Body of pancreas (tissue), 4 donors: ENCODE results near the gene ADCY1. TPM values are rescaled to one million over a fixed set of nuclear protein-coding genes. Genes with fewer than 3 reads are reported as not detected.

Source experiments
- ATAC-seq: fragments of 150-250 bp; one replicate; pipeline ENCODE4 v1.9.1; 2016
- DNase-seq, 4 donors: peaks; one replicate each; pipeline ENCODE4 v3.0.0-alpha.2; 2019
- H3K27ac ChIP-seq, 4 donors: fragments of 200-600 bp; sonication (generic); 1 replicate in 3 of 4; 2 replicates in 1 of 4; pipeline versions ENCODE4 v1.5.1 to v1.6.1; 2016 to 2019; ENCODE audit warnings: mild to moderate bottlenecking in 1 of 4, mixed read lengths in 1 of 4, moderate library complexity in 1 of 4
- H3K27me3 ChIP-seq, 2 donors: fragments of 200-600 bp; sonication (generic); one replicate each; pipeline ENCODE4 v1.6.0; 2016; ENCODE audit warnings: mild to moderate bottlenecking in 1 of 2
- H3K36me3 ChIP-seq, 2 donors: fragments of 200-600 bp; sonication (generic); replicated peaks in 1 of 2; 2 replicates each; pipeline ENCODE4 v1.5.1; 2016; ENCODE audit warnings: low read depth in 2 of 2; ENCODE audit not compliant: insufficient read depth in 1 of 2
- H3K4me1 ChIP-seq: fragments of 200-600 bp; sonication (generic); one replicate; pipeline ENCODE4 v1.6.0; 2016
- H3K4me3 ChIP-seq, 2 donors: fragments of 200-600 bp; sonication (generic); 1 replicate in 1 of 2; 2 replicates in 1 of 2; pipeline ENCODE4 v1.5.1; 2016 to 2019
- H3K9me3 ChIP-seq, 3 donors: fragments of 200-600 bp; sonication (generic); 1 replicate in 2 of 3; 2 replicates in 1 of 3; pipeline ENCODE4 v1.5.1; 2016
- CTCF ChIP-seq, 7 experiments: fragments of 450-650 bp in 4 of 7; fragments of 200-600 bp in 3 of 7; sonication (generic) in 3 of 7; IDR thresholded peaks; one replicate each; pipeline ENCODE4 v1.5.1; 2016 to 2019; ENCODE audit warnings: antibody characterized with exemption in 7 of 7
- POLR2A ChIP-seq, 3 donors: fragments of 450-650 bp; IDR thresholded peaks; one replicate each; pipeline ENCODE4 v1.6.1; 2016; ENCODE audit warnings: antibody characterized with exemption in 3 of 3, mild to moderate bottlenecking in 2 of 3
- WGBS, 2 donors: methylation state at CpG; one replicate each; pipeline ENCODE4 v1.1.5; 2017; 5-methylcytosine and 5-hydroxymethylcytosine counted together
- intact Hi-C: fragments of 100-400 bp; cut with DNase I; formaldehyde crosslinking; loops from one replicate; pipeline ENCODE4 v1.15.1; 2023
- total RNA-seq, 2 donors: library from RNA; depleted of rRNA; stranded (reverse); fragments of >200 nt; gene quantifications; one replicate each; pipeline ENCODE4 v1.1.0, GENCODE V29; 2016

The ADCY1 gene
- total RNA-seq, 2 donors from 2014 or later, result 6.2 to 7.6 TPM

- Histone ChIP-seq H3K27ac (no peak overlapping the region), H3K36me3 (no peaks in the 10 kb centered on the region), H3K4me1 (peaks cover 26% of the 10 kb centered on the region), H3K9me3 (no peaks in the 10 kb centered on the region), H3K4me3 (no peak overlapping the region), H3K27me3 (no peaks in the 10 kb centered on the region)
- ATAC-seq (no peak), DNase-seq (no peak)
- WGBS, 2 donors, result 83 to 87% methylated on average over 3 of the region's 3 CpGs
- intact Hi-C loops, result no loop called here
- TF ChIP-seq POLR2A (IDR thresholded peaks at IDR 0.05) (no peak), CTCF (IDR thresholded peaks at IDR 0.05) (no peak)
Observed at GRCh38 chr7:45636733-45637132, 62.6 kb downstream of the ADCY1 start.

GRCh38 chr7:45638916-45639315 is 64.7 kb downstream of the ADCY1 start:
- ATAC-seq, result peak; percentile 73
- TF ChIP-seq POLR2A (IDR thresholded peaks at IDR 0.05), result no peak
- DNase-seq, result peak; percentile 23 to 74 (median 62)
- Histone ChIP-seq H3K27ac (peak overlapping the region in 2 of 4 donors; percentile 24 to 42), H3K9me3 (no peaks in the 10 kb centered on the region), H3K4me1 (peaks cover 35% of the 10 kb centered on the region), H3K36me3 (no peaks in the 10 kb centered on the region), H3K27me3 (no peaks in the 10 kb centered on the region), H3K4me3 (no peak overlapping the region)
- 15 to 21% methylated on average over 2 of the region's 2 CpGs for WGBS, 2 donors
- intact Hi-C loops, result no loop called here

GRCh38 chr7:45642044-45642443 is 67.9 kb downstream of the ADCY1 start:
- Histone ChIP-seq H3K4me3 (no peak overlapping the region), H3K9me3 (no peaks in the 10 kb centered on the region), H3K36me3 (no peaks in the 10 kb centered on the region), H3K4me1 (peaks cover 48% of the 10 kb centered on the region), H3K27ac (no peak overlapping the region), H3K27me3 (no peaks in the 10 kb centered on the region)
- intact Hi-C loops, result no loop called here
- TF ChIP-seq POLR2A (IDR thresholded peaks at IDR 0.05), result no peak
- TF ChIP-seq CTCF (IDR thresholded peaks at IDR 0.05), result no peak
- 77 to 85% methylated on average over 1 of the region's 1 CpG for WGBS, 2 donors
- DNase-seq, result no peak
- ATAC-seq, result no peak

- no peaks in the 10 kb centered on the region for H3K36me3 ChIP-seq
- H3K4me3 ChIP-seq, result no peak overlapping the region
- H3K9me3 ChIP-seq, result no peaks in the 10 kb centered on the region
- no peak overlapping the region for H3K27ac ChIP-seq
- DNase-seq, result no peak
- TF ChIP-seq POLR2A (IDR thresholded peaks at IDR 0.05) (no peak), CTCF (IDR thresholded peaks at IDR 0.05) (no peak)
- ATAC-seq, result no peak
- H3K27me3 ChIP-seq, result no peaks in the 10 kb centered on the region
- peaks cover 46% of the 10 kb centered on the region for H3K4me1 ChIP-seq
- intact Hi-C loops, result no loop called here
- WGBS, 2 donors, result 83 to 95% methylated on average over 7 of the region's 7 CpGs
Observed at GRCh38 chr7:45643630-45644029, 69.5 kb downstream of the ADCY1 start.

- intact Hi-C loops, result no loop called here
- no peaks in the 10 kb centered on the region for H3K9me3 ChIP-seq
- no peaks in the 10 kb centered on the region for H3K36me3 ChIP-seq
- H3K27ac ChIP-seq, result no peak overlapping the region
- no peak for ATAC-seq
- DNase-seq, result no peak
- peaks cover 42% of the 10 kb centered on the region for H3K4me1 ChIP-seq
- TF ChIP-seq CTCF (IDR thresholded peaks at IDR 0.05), result no peak
- TF ChIP-seq POLR2A (IDR thresholded peaks at IDR 0.05), result no peak
- H3K27me3 ChIP-seq, result no peaks in the 10 kb centered on the region
- 85 to 87% methylated on average over 3 to 4 of the region's 4 CpGs for WGBS, 2 donors
- no peak overlapping the region for H3K4me3 ChIP-seq
Observed at GRCh38 chr7:45644237-45644636, 70.1 kb downstream of the ADCY1 start.
